ENCODE measurements around the gene ZNF385C. TPM values are rescaled to one million over a fixed set of nuclear protein-coding genes. Genes with fewer than 3 reads are reported as not detected.

ZNF385C gene
- polyA plus RNA-seq, 4 donors, result 5.6 to 7.4 (median 6.4) TPM

DNA sequence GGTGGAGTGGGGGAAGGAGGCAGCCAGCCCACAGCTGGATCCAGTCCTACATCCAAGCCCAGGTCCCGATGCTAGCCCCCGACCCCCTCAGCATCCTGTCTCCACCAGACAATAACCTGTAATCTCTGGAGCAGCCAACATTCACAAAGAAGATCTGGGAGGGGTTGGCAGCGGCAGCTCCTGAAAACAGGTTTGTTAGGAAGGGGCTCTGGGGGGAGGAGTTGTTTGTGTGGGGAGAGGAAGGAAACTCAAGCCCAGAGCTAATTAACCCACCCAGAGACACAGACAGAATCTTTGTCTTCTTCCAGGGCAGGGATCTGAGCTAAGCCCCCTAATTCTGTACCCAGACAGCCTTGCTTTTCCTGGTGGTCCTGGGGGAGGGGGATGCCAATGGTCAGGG lies 43.2 kb downstream of the ZNF385C start:
- DNase-seq (ENCODE audit: low read depth in 4 of 4, low spot score in 3 of 4), result no peak

DNA sequence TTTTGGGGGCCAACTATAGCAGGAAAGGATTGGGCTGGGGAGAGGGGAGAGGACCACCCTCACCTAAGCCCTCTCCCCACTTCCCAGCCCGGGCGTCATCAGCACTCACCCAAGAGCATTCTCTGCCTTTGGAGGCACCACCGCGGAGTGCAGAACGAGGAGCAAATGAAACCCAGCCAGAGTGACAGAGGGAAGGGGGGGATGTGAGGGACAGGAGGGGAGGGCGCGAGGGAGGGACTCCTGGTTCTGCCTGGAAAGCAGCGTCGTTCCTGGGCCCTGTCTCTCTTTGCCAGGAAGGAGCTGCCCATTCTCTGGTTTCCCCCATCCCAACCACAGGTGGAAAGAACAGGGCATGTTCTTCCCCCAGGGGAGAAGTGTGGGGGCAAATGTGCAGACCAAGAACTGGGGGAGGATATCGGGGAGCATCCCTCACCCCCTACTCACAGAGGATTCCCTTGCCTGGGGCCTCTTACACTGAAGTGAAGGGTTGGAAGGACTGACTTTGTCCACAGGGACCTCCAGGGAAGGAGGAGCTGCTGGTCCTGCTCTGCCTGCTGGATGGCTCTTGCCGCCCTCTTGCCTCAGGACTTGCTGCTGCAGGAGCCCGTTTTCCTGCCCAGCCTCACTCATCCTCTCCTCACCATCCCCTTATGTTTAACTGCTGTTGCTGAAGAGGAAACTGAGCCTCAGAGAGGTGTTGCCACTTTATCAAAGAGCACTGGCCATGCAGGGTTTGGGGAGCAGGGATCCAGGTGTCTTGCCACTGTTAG lies 44.4 kb downstream of the ZNF385C start:
- DNase-seq (ENCODE audit: low read depth in 4 of 4, low spot score in 3 of 4), result no peak

DNA sequence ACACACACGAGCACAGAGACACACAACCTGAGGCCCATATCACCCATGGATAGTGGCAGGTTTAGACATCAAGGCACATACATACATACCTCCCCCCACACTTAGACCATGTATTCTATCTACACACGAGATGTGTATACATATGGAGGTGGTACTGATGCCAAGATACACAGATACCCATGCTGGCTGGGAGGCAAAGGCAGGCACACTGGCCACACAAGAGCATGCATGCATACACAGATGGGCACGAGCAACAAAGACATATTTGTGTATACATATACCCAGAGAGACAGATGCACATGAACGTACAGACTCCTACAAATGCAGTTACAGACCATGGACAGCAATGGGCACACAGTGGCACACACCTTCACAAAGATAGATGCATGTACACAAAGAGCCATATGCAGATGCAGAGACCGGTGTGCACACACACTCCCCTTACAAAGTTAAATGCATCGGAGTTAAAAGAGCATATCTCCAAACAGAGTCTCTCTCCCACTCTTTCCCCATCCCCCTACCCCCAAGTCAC lies 45.9 kb downstream of the ZNF385C start:
- no peak for DNase-seq (ENCODE audit: low read depth in 4 of 4, low spot score in 3 of 4)

DNA sequence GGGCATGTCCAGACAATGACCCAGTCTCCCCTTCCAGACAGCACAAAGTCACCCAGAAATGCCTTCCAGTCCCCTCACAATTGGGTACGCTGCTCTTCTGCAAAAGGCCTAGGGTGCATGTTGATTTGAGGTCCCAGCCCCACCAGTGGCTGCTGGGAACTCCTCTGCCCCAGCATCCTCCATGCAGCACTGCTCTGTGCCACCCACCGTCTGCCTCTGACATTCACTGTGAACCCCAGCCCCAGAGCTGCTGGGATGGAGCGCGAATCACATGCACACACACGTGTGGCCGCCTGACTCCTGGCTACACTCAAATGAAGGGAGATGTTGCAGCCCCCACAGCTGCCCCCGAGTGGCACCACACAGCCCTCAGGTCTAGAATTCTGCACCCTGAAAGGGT lies 46.6 kb downstream of the ZNF385C start:
- no peak for DNase-seq (ENCODE audit: low read depth in 4 of 4, low spot score in 3 of 4)

DNA sequence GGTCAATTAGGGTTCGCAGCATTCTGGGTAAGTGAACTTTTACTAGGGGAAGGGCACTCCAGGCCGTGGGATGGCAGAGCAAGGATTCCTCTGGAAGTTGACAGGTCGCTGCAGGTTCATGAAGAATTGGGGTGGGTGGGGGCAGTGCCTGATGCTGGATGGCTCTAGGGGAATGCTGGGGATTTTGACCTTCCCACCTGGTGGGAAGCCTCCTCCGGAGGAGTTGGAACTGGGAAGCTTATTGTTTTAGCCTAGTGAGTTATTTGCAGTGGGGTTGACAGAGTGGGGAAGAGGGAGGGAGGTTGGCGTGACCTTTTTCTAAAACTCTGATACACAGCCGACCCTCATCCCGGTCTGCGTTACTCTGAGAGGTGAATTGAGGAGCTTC lies 47.3 kb downstream of the ZNF385C start:
- DNase-seq (ENCODE audit: low read depth in 4 of 4, low spot score in 3 of 4), result no peak

DNA sequence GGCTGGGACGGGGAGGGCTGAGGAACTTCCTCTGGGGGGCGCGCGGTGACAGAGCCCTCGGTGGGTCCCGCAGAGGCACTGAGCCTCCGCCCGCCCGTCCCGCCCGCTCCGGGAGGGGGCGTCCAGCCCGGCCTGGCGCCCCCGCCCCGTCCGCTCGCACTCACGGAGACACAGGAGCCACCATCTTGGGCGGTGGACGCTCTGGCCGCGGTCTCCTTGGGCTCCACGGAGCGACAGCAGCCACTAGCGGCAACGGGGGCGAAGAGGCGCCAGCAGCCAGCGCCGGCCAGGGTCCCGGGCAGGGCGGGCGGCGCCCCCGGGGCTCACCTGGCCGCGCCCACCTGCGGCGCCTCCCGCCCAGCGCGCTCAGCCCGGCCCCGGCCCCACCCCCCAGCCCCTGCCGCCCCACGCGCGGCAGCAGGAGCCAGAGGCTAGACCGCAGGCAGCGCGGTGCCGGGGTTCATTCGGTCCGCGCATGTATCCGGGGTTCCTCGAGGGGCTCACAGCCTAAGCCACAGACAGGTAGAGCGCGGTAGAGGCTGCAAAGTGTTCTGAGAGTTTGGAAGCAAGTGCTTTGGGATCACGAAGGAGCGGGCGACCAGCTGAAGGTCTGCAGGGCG lies 47.8 kb downstream of the ZNF385C start, which contains the start of gene C17orf113:
C17orf113 (minus strand) TSS at position 209 of the 620 bp plus-strand sequence. CDS start 7,225 bp downstream, outside the sequence.
- no peak for DNase-seq (ENCODE audit: low read depth in 4 of 4, low spot score in 3 of 4)

DNA sequence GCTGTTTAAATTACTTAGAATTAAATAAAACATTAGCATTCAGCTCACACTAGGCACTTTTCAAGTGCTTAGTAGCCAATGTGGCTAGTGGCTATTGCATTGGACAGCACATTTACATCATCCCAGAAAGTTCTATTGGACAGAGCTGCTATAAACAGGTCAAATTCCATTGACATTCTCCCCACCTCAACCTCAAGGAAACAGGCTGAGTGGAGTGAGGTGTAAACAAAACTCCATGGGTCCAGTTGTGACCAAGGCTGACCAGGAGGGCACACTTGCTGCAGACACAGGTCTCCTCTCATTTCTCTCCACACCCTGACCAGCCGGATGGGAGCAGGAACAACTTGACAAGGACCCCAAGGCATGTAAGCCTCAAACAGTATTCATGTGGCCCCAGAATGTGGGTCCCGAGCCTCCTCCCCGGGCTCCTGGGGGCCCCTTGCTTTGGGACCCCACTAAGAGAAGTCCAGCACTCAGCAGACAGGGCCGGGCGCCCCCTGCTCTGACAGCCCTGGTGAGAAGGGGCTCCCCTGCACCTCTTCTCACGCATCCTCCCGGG lies 48.4 kb downstream of the ZNF385C start:
- no peak for DNase-seq (ENCODE audit: low read depth in 4 of 4, low spot score in 3 of 4)

DNA sequence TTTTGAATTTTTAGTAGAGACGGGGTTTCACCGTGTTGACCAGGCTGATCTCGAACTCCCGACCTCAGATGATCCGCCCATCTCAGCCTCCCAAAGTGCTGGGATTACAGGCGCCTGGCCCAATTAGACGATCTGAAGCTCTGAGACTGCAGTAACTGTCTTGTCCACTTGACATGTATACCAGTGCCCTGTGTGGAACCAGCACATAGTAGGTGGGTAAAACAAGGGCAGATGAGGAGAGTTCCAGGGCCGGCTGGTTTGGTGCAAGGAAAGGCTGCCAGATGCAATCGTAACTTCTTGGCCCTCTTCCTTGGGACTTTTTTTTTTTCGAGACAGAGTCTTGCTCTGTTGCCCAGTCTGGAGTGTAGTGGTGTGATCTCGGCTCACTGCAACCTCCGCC lies 50.9 kb downstream of the ZNF385C start:
- no peak for DNase-seq (ENCODE audit: low read depth in 4 of 4, low spot score in 3 of 4)

DNA sequence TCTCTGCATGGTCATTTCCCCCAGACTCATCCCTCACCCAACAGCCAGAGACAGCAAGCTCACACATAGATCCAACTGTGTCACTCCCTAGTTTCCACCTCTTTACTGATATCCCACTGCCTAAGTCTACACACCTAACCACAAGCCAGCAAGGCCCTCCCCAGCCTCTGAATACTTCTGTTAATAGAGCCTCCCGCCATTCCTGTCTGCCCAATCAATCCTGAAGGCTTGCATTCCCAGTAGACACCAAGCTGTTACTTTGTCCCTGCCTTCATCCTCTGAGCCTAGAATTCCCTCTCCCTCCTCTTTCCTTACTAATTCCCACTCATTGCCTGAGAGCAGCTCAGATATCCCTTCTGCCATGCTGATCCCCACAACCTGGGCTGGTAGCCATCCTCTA lies 52.6 kb downstream of the ZNF385C start:
- no peak for DNase-seq (ENCODE audit: low read depth in 4 of 4, low spot score in 3 of 4)

DNA sequence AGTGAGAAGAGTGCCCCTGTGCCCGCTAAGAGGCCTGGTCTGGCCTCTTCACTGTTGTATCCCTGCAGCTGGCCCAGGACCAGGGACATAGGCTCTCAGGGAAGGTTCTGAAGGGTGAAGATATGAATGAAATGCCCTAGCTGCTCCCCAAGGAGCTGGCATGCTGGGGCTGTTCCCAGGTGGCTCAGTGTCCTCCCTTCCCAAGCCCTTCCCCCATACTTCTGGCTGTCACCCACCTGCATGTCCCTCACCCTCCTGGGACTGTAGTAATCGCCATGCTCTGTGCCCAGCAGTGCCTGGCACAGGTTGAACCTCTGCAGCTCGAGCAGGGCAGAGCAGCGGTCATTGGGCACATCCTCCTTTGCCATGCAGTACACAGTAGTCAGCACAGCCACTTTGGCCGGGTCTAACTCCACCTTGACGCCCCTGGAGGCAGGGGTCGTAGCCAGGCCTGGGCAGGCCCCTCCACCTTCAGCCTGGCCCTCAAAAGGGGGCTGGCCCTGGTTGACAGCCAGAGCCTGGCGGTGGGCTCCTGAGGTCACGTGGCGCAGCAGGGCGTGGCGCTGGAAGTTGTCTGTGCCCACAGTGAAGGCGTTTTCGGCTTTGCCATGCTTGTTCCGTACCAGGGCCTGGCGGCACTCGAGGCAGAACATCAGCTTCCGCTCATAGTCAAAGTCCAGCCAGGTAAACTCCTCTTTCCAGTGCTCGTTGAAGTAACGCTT lies 55.5 kb downstream of the ZNF385C start:
- no peak for DNase-seq (ENCODE audit: low read depth in 4 of 4, low spot score in 3 of 4)

DNA sequence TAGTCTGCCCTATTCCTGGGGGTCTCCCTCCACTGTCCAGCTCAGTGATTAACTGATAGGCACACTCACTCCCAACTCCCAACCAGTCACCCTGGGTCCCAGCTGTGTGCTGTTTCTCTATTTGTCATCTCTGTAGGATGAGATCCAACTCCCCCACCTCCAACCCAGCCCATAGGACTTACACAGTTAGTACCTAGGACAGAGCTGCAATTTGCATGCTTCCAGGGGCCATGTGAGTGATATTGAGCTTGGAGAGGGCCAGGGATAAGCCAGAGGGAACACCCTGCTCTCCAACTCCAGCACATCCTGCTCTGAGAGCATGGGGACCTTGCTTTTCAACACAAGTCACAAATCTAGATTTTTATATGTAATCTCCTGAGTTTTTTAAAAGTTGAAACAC lies 56.7 kb downstream of the ZNF385C start:
- no peak for DNase-seq (ENCODE audit: low read depth in 4 of 4, low spot score in 3 of 4)

DNA sequence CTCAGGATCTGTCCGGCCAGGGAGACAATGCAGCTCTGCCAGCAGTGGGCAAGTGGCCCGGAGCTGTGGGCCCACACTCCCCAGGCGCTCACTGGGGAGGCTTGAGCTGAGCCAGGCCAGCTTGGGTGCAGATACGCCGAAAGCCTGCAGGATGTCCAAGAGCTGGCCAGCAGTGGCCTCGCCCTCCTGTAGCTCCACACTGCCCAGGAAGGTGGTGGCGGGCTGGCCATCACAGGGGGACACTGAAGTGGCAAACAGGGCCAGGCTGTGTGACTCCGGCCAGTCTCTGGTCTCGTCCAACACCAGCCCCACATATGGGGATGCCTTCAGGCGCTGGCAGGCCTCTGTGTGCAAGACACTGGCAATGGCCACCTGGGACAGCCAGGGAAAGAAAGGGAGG lies 57.5 kb downstream of the ZNF385C start:
- no peak for DNase-seq (ENCODE audit: low read depth in 4 of 4, low spot score in 3 of 4)

DNA sequence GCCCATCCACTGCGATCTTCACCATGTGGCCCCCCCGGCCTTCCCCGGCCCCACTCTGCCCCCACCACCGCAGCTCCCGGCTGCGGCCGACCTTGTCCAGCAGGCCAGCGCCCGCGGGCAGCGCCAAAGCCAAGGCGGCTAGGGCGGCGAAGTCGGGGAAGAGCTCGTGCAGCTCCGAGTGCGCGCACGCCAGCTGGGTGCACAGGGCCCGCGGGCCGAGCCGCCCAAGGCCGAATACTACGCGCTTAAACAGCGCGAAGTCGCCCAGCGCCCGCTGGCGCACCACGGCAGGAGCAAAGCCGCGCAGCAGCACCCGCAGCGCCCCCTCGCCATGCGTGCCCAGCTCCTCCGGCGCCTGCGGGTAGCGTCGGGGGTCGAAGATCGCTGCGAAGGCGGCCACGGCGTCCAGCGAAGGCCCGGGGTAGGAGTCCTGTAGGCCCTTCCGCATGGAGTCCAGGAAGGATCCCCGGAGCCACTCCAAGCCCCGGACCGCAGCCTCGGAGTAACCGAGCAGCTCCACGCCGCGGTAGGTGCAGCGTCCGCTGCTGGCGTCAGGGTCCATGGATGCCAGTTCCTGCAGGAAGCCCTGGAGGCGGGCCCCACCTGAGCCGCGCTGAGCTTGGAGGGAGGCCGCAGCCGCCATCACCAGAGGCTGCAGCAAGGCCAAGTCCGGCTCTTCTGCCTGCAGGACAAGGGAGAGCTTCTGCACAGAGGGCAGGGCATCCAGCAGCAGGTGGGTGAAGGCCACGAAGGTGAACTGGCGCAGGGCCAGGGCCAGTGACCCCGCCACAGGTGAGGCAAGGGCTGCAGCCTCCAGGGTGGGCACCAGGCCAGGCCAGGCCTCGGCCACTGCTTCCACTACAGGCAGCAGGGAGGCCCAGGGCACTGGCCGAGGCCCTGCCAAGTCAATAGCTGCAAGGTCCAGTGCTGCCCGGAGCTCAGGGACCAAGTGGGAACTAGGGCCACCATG lies 58.2 kb downstream of the ZNF385C start:
- DNase-seq (ENCODE audit: low read depth in 4 of 4, low spot score in 3 of 4), result no peak

DNA sequence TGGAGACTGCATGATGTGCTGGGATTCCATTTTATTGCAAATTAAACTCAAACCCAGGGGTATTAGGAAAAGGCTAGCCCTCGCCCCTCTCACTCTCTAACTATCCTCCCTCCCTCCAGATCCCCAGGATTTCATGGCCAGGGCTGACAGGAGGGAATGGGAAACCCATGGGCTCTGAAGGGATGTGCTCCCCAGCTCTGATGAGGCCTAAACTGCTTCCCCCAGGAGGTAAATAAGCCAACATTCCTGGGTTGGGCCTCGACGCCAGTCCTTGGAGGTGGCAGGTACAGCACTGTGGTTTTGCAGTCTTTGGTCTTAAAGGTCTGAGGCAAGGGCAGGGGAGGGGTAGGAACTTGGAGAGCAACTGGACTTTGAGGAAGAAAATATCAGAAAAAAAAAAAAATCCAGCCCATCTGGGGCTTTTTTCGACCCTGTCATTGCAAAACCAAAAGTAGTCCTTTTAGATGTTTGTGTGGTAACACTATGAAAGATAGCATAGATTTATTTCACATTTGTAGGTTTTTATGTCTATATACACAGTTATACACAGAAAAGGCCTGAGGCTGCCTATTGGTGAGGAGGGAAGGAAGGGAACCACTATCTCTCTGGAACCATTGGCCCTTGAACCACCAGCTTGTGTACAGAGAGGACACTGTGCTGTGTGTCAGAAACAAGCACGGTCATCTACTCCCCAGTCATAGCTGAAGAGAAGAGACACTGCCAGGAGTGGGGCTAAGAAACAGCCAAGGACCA lies 59.9 kb downstream of the ZNF385C start:
- no peak for DNase-seq (ENCODE audit: low read depth in 4 of 4, low spot score in 3 of 4)

DNA sequence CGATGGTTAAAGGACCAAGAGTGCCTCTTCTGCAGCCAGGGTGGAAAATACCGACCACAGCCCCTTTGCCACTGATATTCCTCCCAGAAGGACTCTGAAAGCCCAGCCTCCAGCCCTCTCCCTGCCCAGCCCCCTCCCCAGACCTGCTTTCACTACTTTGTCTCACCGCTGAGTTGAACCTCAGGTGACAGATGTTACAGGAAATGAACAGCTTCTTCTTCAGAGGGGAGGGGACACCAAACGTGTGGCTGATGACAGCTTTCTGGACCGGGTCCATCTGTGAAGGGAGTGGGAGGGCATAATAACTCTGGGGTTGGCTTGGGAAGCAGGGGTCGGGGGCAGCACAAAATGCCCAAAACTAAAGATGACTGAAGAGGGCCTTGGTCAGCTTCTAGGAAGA lies 64.2 kb downstream of the ZNF385C start:
- no peak for DNase-seq (ENCODE audit: low read depth in 4 of 4, low spot score in 3 of 4)

DNA sequence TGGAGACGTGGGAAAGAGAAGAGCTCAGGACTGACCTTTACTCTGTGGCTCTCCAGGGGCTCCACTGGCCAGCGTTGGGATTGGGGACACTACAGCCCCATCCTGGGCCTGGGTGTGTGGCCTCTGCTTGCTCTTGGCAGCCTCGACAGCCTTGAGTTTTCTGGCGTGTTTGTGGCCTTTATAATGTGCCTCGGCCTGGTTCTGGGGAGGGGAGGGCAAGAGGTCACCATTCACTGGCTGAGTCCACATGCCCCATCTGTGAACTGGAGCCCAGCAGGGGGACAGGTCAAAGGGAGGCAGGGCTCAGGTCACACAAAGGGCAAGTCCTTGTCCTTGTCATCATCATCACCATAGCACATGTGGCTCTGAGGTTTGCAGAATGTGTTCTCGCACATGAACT lies 66.7 kb downstream of the ZNF385C start:
- DNase-seq (ENCODE audit: low read depth in 4 of 4, low spot score in 3 of 4), result no peak

DNA sequence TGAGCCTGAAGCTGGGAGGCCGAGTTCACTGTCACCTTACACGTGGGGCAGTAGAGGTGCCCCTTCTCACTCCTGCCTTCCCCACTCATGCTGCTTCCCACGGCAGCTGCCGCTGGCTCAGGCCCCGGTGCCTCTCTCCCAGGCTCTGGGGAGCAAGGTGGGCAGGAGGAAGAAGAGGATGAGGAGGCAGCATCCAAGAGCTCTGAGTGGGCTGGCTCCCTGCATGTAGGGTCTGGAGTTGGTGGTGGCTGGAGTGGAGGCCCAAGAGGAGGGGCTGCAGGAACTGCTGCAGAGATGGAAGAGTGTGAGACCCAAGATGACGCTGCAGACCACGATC lies 69.5 kb downstream of the ZNF385C start:
- no peak for DNase-seq (ENCODE audit: low read depth in 4 of 4, low spot score in 3 of 4)

DNA sequence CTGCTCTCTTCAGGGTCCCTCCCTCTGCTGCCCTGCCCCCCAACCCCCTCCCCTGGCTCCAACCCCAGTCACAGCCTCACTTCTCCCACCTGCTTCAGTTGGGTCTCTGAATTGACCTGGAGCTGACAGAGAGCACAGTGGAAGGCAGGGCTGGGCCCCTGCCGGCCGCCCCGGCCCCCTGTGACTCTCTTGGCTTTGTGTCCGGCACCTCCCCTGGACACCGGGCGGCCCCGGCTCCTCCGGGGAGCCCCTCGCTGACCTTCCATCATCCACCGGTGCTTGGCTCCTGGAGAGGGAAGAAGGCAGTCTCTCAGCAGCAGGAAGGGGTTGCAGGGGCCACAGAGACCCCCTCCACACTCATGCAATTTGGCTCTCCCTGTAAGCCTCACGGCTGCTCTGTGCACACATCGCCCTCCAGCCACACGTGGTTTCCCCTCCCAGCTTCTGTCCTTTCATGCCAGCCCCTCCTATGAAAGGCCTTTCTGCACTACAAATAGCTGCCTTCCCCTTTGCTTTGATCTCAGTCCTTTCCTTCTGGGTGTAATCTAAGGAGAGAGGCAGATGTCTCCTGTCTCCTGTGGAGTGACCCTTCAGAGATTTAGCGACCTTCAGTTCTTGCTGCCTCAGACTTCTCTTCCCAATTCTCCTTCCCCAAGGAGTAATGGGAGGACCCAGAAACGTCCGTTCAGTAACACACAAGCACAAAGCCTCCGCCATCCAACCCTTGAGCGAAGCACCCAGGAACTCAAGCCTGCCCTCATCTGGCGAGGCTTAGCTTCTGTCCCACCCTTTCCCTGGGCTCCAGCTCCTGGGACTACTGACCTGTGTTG lies 70.1 kb downstream of the ZNF385C start:
- DNase-seq (ENCODE audit: low read depth in 4 of 4, low spot score in 3 of 4), result no peak

DNA sequence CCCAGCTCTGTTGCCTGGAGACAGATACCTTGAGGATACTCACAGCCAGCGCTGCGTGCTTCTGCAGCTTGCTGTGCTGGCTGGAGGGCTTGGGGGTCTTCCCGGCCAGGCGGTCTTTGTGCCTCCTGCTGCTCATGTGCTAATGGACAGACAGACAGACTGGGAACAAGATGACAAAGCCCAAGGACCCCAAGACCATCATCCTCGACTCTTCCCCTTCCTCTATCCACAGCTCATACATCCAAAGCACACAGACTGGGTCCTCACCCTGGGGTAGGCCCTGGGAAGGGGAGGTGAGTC lies 70.7 kb downstream of the ZNF385C start:
- DNase-seq (ENCODE audit: low read depth in 4 of 4, low spot score in 3 of 4), result no peak

Measured in right renal pelvis (tissue), 4 donors.